Right lobe of liver (tissue), 6 donors: Measurements from ENCODE around the gene USP6NL. TPM values are rescaled to one million over a fixed set of nuclear protein-coding genes. Genes with fewer than 3 reads are reported as not detected.

Source experiments
- ATAC-seq, 4 donors: fragments of 200-7000 bp; cut with Tn5 transposase; one replicate each; pipeline ENCODE4 v1.9.1; 2020; ENCODE audit warnings: mild to moderate bottlenecking in 4 of 4, moderate library complexity in 4 of 4
- DNase-seq, 3 donors: peaks; one replicate each; pipeline ENCODE4 v3.0.0-alpha.2; 2020
- H3K27ac ChIP-seq, 3 donors: fragments of 200-600 bp; one replicate each; pipeline ENCODE4 v1.8.0; 2022
- H3K27me3 ChIP-seq, 2 donors: fragments of 200-600 bp; one replicate each; pipeline ENCODE4 v1.8.0; 2022
- H3K36me3 ChIP-seq, 4 donors: fragments of 200-600 bp; sonication (generic) in 1 of 4; one replicate each; pipeline versions ENCODE4 v1.5.1 to v1.8.0; 2017 to 2022; ENCODE audit warnings: control low read depth in 1 of 4
- H3K4me1 ChIP-seq, 4 donors: fragments of 200-600 bp; sonication (generic) in 1 of 4; one replicate each; pipeline versions ENCODE4 v1.5.1 to v1.8.0; 2017 to 2022; ENCODE audit warnings: control low read depth in 1 of 4
- H3K4me3 ChIP-seq, 3 donors: fragments of 200-600 bp; one replicate each; pipeline ENCODE4 v1.8.0; 2022
- H3K9me3 ChIP-seq, 4 donors: fragments of 200-600 bp; sonication (generic) in 1 of 4; one replicate each; pipeline versions ENCODE4 v1.5.1 to v1.8.0; 2017 to 2022; ENCODE audit warnings: control low read depth in 1 of 4
- POLR2A ChIP-seq: fragments of 450-650 bp; IDR thresholded peaks from one replicate; pipeline ENCODE4 v1.6.1; 2017; ENCODE audit warnings: antibody characterized with exemption, mild to moderate bottlenecking
- WGBS: methylation state at CpG from one replicate; pipeline ENCODE4 v1.1.6; 2018; ENCODE audit warnings: low coverage, low lambda C conversion rate; ENCODE audit not compliant: insufficient coverage; ENCODE audit errors: missing lambda C conversion rate; 5-methylcytosine and 5-hydroxymethylcytosine counted together
- intact Hi-C, 2 donors: fragments of 100-400 bp; cut with DNase I; formaldehyde crosslinking; loops; one replicate each; pipeline versions ENCODE4 v1.11.2 to v1.14.1; 2022
- total RNA-seq, 6 experiments: library from RNA; depleted of rRNA in 2 of 6; stranded (reverse); fragments of >200 nt in 2 of 6; fragmentation: NEBNext Ultra II Directional in 3 of 6; extraction: Animal tissue kit (Norgen Biotek cat#: 25700) in 3 of 6; gene quantifications; one replicate each; pipeline versions ENCODE4 v1.1.0 to v1.2.4, GENCODE V29; 2016 to 2023
- TF ChIP-seq, protein P1 (sequence below), 4 donors: fragments of 200-600 bp in 3 of 4; fragments of 450-650 bp in 1 of 4; IDR thresholded peaks; one replicate each; pipeline versions ENCODE4 v1.5.1 to v1.8.0; 2016 to 2022; ENCODE audit warnings: antibody characterized with exemption in 4 of 4, mild to moderate bottlenecking in 2 of 4
- donor health status: DM: no; HTN: yes; CAD: no.
- donor health status: DM: no; HTN: no; CAD: no.
- donor health status: DM: no; HTN: no; CAD: no.
- donor health status: DM: no; HTN: yes; CAD: no.
- donor health status: DM: no; HTN: yes; CAD: no.

Gene USP6NL
- total RNA-seq, 6 experiments from 2014 or later, result 8.4 to 15.3 (median 11.5) TPM

- Histone ChIP-seq H3K27me3 (no peaks in the 10 kb centered on the region), H3K4me3 (peak overlapping the region in 1 of 3 donors; percentile 77), H3K9me3 (no peaks in the 10 kb centered on the region), H3K27ac (peak overlapping the region in 1 of 3 donors; percentile 88), H3K36me3 (no peaks in the 10 kb centered on the region), H3K4me1 (peaks cover 0 to 33% (median 14%) of the 10 kb centered on the region in 4 donors)
- 67% methylated on average over 3 of the region's 3 CpGs for WGBS
- no peak for TF ChIP-seq POLR2A
- TF ChIP-seq, protein P1, sequence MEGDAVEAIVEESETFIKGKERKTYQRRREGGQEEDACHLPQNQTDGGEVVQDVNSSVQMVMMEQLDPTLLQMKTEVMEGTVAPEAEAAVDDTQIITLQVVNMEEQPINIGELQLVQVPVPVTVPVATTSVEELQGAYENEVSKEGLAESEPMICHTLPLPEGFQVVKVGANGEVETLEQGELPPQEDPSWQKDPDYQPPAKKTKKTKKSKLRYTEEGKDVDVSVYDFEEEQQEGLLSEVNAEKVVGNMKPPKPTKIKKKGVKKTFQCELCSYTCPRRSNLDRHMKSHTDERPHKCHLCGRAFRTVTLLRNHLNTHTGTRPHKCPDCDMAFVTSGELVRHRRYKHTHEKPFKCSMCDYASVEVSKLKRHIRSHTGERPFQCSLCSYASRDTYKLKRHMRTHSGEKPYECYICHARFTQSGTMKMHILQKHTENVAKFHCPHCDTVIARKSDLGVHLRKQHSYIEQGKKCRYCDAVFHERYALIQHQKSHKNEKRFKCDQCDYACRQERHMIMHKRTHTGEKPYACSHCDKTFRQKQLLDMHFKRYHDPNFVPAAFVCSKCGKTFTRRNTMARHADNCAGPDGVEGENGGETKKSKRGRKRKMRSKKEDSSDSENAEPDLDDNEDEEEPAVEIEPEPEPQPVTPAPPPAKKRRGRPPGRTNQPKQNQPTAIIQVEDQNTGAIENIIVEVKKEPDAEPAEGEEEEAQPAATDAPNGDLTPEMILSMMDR (IDR thresholded peaks at IDR 0.05), result no peak
- DNase-seq, result no peak
- no peak for ATAC-seq
- intact Hi-C loops, result no loop called here
Measured at GRCh38 chr10:11609492-11610093, 1.9 kb downstream of the USP6NL start.

DNA sequence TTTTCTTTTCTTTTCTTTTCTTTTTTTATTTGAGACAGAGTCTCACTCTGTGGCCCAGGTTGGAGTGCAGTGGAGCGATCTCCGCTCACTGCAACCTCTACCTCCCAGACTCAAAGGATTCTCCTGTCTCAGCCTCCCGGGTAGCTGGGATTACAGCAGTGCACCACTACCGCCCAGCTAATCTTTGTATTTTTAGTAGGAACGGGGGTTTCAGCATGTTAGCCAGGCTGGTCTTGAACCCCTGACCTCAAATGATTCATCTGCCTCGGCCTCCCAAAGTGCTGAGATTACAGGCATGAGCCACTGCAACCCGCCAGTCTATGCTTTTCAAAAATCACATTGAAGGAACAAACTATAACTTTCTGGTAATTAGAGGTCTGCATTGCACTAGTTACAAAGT lies 2.4 kb downstream of the USP6NL start:
- TF ChIP-seq, protein P1 (IDR thresholded peaks at IDR 0.05), result no peak
- no peak for TF ChIP-seq POLR2A
- H3K27ac ChIP-seq, result no peak overlapping the region
- H3K4me1 ChIP-seq, result peaks cover 0 to 35% (median 16%) of the 10 kb centered on the region in 4 donors
- no peak for ATAC-seq
- H3K36me3 ChIP-seq, result no peaks in the 10 kb centered on the region
- H3K9me3 ChIP-seq, result no peaks in the 10 kb centered on the region
- no peaks in the 10 kb centered on the region for H3K27me3 ChIP-seq
- H3K4me3 ChIP-seq, result no peak overlapping the region
- WGBS, result 80% methylated on average over 7 of the region's 7 CpGs
- intact Hi-C loops, result no loop called here
- DNase-seq, result no peak

DNA sequence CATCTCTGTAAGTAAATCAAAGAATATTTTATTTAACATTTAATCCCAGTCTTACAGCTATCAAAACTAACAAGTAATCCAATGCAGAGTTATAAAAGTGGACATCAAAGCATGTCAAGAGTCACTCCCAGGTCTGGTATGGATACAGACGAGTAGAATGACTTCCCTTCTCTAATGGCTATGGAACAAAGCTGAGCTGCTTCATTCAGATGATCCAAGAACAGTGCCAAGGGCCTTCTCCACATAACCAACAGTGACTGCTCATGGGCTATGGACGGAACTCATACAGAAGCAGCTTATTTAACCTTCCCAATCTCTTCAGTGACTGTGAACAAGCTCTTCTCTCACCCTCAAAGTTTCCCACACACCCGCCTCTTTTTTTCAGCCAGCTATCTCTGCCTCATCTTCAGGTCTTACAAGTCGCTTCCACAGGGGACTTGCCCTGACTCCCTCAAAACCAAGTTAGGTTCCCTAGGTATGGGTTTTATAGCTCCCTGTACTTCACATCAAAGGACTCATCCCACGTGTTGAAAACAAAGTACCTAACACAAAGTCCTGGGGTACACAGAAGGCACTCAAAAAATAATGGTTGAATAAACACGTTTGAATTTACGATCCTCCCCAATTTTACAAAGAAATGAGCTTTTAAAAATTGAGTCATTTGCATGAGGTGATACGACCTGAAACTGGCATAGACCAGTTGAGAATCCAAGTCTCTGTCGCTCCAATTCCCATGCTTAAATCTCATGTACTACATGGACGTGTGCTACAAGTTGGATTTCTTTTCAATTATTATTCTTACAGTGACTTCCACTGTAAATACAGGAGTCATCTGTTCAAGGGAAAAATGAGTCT lies 3.1 kb downstream of the USP6NL start:
- intact Hi-C loops, result no loop called here
- ATAC-seq (no peak), DNase-seq (no peak)
- Histone ChIP-seq H3K4me1 (peaks cover 0 to 42% (median 17%) of the 10 kb centered on the region in 4 donors), H3K36me3 (no peaks in the 10 kb centered on the region), H3K4me3 (no peak overlapping the region), H3K27me3 (no peaks in the 10 kb centered on the region), H3K9me3 (no peaks in the 10 kb centered on the region), H3K27ac (no peak overlapping the region)
- TF ChIP-seq, protein P1 (IDR thresholded peaks at IDR 0.05), result no peak
- TF ChIP-seq POLR2A, result no peak
- WGBS, result 72% methylated on average over 10 of the region's 10 CpGs

GRCh38 chr10:11605807-11606408 lies 5.5 kb downstream of the USP6NL start:
- H3K36me3 ChIP-seq, result no peaks in the 10 kb centered on the region
- intact Hi-C loops, result no loop called here
- ATAC-seq (peak; percentile 54 to 76 (median 68)), DNase-seq (no peak)
- H3K4me3 ChIP-seq, result peak overlapping the region in 1 of 3 donors; percentile 19
- no peak for TF ChIP-seq POLR2A
- TF ChIP-seq, protein P1 (IDR thresholded peaks at IDR 0.05), result no peak
- H3K4me1 ChIP-seq, result peaks cover 0 to 49% (median 19%) of the 10 kb centered on the region in 4 donors
- H3K9me3 ChIP-seq, result no peaks in the 10 kb centered on the region
- 27% methylated on average over 2 of the region's 2 CpGs for WGBS
- H3K27me3 ChIP-seq, result no peaks in the 10 kb centered on the region
- peak overlapping the region; percentile 21 to 48 (median 30) for H3K27ac ChIP-seq
